Activated CD8-positive, alpha-beta memory T cell treated with anti-CD3 and anti-CD28 coated beads, Interleukin-2, amount 10 ng/mL, durations not matched to agents 7 days and 5 days (primary cell): ENCODE results near the gene CCDC61. TPM values are rescaled to one million over a fixed set of nuclear protein-coding genes. Genes with fewer than 3 reads are reported as not detected.

Experiments
- ATAC-seq: fragments of 150-1000 bp; cut with Tn5 transposase; one replicate; pipeline ENCODE4 v1.10.0; 2021; ENCODE audit warnings: moderate library complexity
- CTCF ChIA-PET: fragments of 350-600 bp; sonication (Branson Sonifier 250); formaldehyde crosslinking; loops from one replicate; lab custom pipeline; 2021; ENCODE audit warnings: antibody characterized with exemption; lab: Charles Lee
- DNase-seq: peaks from one replicate; pipeline ENCODE4 v3.0.0-alpha.2; 2020
- H3K27ac Mint-ChIP-seq: one replicate; pipeline ENCODE4 v1.8.0; 2021; ENCODE audit warnings: mild to moderate bottlenecking, mixed read lengths
- H3K27me3 Mint-ChIP-seq: one replicate; pipeline ENCODE4 v1.8.0; 2021; ENCODE audit warnings: mixed read lengths
- H3K36me3 Mint-ChIP-seq: one replicate; pipeline ENCODE4 v1.8.0; 2021; ENCODE audit warnings: mild to moderate bottlenecking, mixed read lengths
- H3K4me1 Mint-ChIP-seq: one replicate; pipeline ENCODE4 v1.8.0; 2021; ENCODE audit warnings: mixed read lengths
- H3K4me3 Mint-ChIP-seq: one replicate; pipeline ENCODE4 v1.8.0; 2021; ENCODE audit warnings: mild to moderate bottlenecking, moderate library complexity, mixed read lengths
- H3K9me3 Mint-ChIP-seq: one replicate; pipeline ENCODE4 v1.8.0; 2022; ENCODE audit warnings: low read depth, mixed read lengths
- total RNA-seq, 2 experiments: library from RNA; stranded (reverse); gene quantifications; one replicate each; pipeline ENCODE4 v1.2.3, GENCODE V29; 2021

Gene CCDC61
- total RNA-seq, 2 experiments from 2014 or later, result 24.4 to 35.1 TPM

DNA sequence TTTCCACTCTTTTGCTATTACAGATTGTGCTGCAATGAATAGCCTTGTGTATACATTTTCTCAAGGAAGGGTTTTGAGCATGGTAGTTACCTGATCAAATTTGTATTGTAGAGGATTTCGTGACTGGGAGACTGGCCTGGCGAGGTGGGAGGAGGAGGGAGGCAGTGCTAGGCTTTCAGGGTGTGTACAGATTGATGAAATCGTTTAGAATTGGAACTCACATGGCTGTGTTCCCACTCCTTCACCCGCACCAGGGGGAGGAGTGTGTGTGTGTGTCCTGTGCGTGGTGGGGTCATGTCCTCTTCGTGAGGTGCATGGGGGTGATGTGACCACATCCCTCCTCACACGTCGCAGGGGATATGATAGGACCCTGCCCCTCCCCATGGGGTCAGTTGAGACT is 19.3 kb downstream of the CCDC61 start:
- H3K4me3 Mint-ChIP-seq, result no peak overlapping the region
- no peaks in the 10 kb centered on the region for H3K9me3 Mint-ChIP-seq
- H3K4me1 Mint-ChIP-seq, result peaks cover 15% of the 10 kb centered on the region
- ATAC-seq (no peak), DNase-seq (no peak)
- CTCF ChIA-PET, result interaction anchor here (1.5 to 1.6 kb wide), 2 partner anchors 14 to 197 kb away, joined by 3 to 4 read pairs; no protein-coding TSS in a partner anchor
- H3K27me3 Mint-ChIP-seq, result peaks cover 14% of the 10 kb centered on the region
- peaks cover 8% of the 10 kb centered on the region for H3K36me3 Mint-ChIP-seq
- H3K27ac Mint-ChIP-seq, result no peak overlapping the region

- peak; percentile 69 for DNase-seq
- Mint-ChIP-seq H3K27ac (no peak overlapping the region), H3K9me3 (no peaks in the 10 kb centered on the region), H3K27me3 (peaks cover 14% of the 10 kb centered on the region), H3K4me3 (peak overlapping the region; percentile 53), H3K4me1 (peaks cover 15% of the 10 kb centered on the region), H3K36me3 (peaks cover 8% of the 10 kb centered on the region)
- ATAC-seq, result peak; percentile 44
- CTCF ChIA-PET, result interaction anchor here (1.0 to 2.3 kb wide), 5 partner anchors 13 to 250 kb away, joined by 3 to 7 read pairs (median 3); no protein-coding TSS in a partner anchor
Observed at GRCh38 chr19:46014941-46015686, 19.8 kb downstream of the CCDC61 start.

DNA sequence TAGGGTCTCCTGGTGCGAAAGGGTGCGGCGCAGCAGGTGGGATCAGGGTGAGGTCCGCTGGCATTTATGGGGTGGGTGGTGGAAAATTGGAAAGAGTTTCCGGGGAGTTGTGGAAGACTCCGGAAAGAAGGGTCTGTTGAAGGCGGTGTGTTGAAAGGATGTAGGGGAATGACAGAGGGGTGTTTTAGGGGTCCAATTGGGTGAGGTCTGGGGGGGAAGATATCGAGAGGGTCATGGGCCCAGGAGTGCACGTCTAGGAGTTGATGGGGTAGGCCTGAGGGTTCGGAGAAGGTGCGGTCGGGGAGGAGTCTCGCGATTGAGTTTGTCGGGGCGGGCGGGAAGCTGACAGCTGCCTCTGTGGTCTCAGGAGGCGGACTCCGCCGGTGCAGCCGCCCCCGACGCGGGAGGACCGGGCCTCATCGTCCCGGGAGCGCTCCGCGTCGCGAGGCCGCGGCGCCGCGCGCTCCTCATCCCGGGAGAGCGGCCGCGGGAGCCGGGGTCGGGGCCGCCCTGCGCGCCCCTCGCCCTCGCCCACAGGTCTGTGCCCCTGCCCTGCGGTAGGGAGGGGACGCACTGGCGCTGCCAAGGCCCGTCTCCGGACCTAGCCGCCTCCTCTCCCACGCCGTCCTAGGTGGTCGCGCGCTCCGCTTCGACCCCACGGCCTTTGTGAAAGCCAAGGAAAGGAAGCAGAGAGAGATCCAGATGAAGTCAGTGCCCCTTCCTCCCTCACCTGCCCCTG is 20.6 kb downstream of the CCDC61 start:
- Mint-ChIP-seq H3K27ac (no peak overlapping the region), H3K27me3 (peaks cover 14% of the 10 kb centered on the region), H3K9me3 (no peaks in the 10 kb centered on the region), H3K4me1 (peaks cover 15% of the 10 kb centered on the region), H3K4me3 (peak overlapping the region; percentile 78), H3K36me3 (peaks cover 8% of the 10 kb centered on the region)
- DNase-seq (peak; percentile 67), ATAC-seq (peak; percentile 63)
- CTCF ChIA-PET, result interaction anchor here (1.0 to 2.7 kb wide), 14 partner anchors 9 to 249 kb away, joined by 3 to 20 read pairs (median 4); partner anchors contain the start of genes CCDC61, FOXA3, MYPOP and NANOS2

GRCh38 chr19:46016426-46017094 is 21.3 kb downstream of the CCDC61 start:
- H3K4me1 Mint-ChIP-seq, result peaks cover 15% of the 10 kb centered on the region
- no peaks in the 10 kb centered on the region for H3K9me3 Mint-ChIP-seq
- peak overlapping the region; percentile 78 for H3K4me3 Mint-ChIP-seq
- peak; percentile 69 for ATAC-seq
- peak overlapping the region; percentile 61 for H3K27ac Mint-ChIP-seq
- peaks cover 14% of the 10 kb centered on the region for H3K27me3 Mint-ChIP-seq
- H3K36me3 Mint-ChIP-seq, result peaks cover 8% of the 10 kb centered on the region
- DNase-seq, result peak; percentile 85
- CTCF ChIA-PET, result interaction anchor here (0.6 to 2.7 kb wide), 27 partner anchors 10 to 341 kb away, joined by 3 to 20 read pairs (median 4); partner anchors contain the start of genes CCDC61, FOXA3, MYPOP and NANOS2

DNA sequence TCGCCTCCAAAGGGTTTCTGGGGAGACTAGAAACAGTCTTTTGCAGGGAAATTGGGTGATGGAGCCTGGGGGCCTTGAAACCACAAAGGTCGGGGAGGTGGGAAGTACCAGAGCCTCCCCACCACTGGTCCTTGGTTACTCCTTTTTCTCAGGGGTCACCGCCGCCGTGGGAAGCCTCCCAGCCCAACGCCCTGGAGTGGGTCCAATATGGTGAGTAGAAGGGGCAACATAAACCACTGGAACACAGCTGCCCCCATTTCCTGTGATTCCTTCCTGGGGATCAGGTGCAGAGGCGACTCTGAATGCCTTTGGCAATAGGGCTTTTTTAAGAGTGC is 21.8 kb downstream of the CCDC61 start:
- Mint-ChIP-seq H3K4me1 (peaks cover 15% of the 10 kb centered on the region), H3K27me3 (peaks cover 14% of the 10 kb centered on the region), H3K36me3 (peaks cover 8% of the 10 kb centered on the region), H3K9me3 (no peaks in the 10 kb centered on the region), H3K4me3 (peak overlapping the region; percentile 78), H3K27ac (no peak overlapping the region)
- DNase-seq (no peak), ATAC-seq (peak; percentile 4)
- CTCF ChIA-PET, result interaction anchor here (0.6 to 2.7 kb wide), 26 partner anchors 9 to 378 kb away, joined by 3 to 20 read pairs (median 4); partner anchors contain the start of genes CCDC61, FOXA3, MYPOP and NANOS2

- DNase-seq, result no peak
- Mint-ChIP-seq H3K27me3 (peaks cover 21% of the 10 kb centered on the region), H3K4me3 (no peak overlapping the region), H3K9me3 (no peaks in the 10 kb centered on the region), H3K36me3 (peaks cover 8% of the 10 kb centered on the region), H3K27ac (no peak overlapping the region), H3K4me1 (peaks cover 15% of the 10 kb centered on the region)
- CTCF ChIA-PET, result interaction anchor here (0.8 to 2.7 kb wide), 13 partner anchors 9 to 377 kb away, joined by 3 to 20 read pairs (median 5); partner anchors contain the start of genes CCDC61, FOXA3 and SYMPK
- ATAC-seq, result no peak
Observed at GRCh38 chr19:46017874-46018675, 22.8 kb downstream of the CCDC61 start.

GRCh38 chr19:46018729-46019251 is 23.5 kb downstream of the CCDC61 start:
- no peaks in the 10 kb centered on the region for H3K9me3 Mint-ChIP-seq
- no peak for ATAC-seq

DNA sequence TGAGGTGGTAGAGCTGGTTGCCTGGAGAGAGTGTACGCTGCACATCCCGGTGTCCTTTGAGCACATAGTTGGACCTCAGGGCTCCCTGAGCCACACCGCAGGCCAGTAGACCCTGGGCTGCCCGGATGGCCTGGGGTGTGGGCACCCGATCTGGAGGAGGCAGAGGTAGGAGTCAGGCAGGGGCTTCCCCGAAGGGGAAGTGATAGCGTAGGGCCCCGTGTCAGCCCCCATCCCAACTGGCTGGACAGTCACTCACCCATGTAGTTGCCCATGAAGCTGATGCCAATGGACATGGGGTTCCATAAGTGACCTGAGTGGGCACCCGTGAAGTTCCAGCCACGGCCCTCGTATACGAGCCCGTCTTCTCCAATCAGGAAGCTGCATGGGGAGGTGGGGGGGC is 24.0 kb downstream of the CCDC61 start:
- Mint-ChIP-seq H3K27ac (no peak overlapping the region), H3K4me1 (peaks cover 15% of the 10 kb centered on the region), H3K9me3 (no peaks in the 10 kb centered on the region), H3K27me3 (peaks cover 30% of the 10 kb centered on the region), H3K36me3 (peaks cover 7% of the 10 kb centered on the region), H3K4me3 (no peak overlapping the region)
- ATAC-seq (no peak), DNase-seq (no peak)
- CTCF ChIA-PET, result interaction anchor here (0.6 to 1.6 kb wide), 6 partner anchors 8 to 249 kb away, joined by 3 to 9 read pairs (median 4); partner anchors contain the start of gene CCDC61

More at GRCh38 chr19:46018729-46019251, 23.5 kb downstream of the CCDC61 start:
- peaks cover 26% of the 10 kb centered on the region for H3K27me3 Mint-ChIP-seq
- peaks cover 8% of the 10 kb centered on the region for H3K36me3 Mint-ChIP-seq
- DNase-seq, result no peak
- CTCF ChIA-PET, result interaction anchor here (0.6 to 2.7 kb wide), 7 partner anchors 9 to 249 kb away, joined by 3 to 20 read pairs (median 4); partner anchors contain the start of gene CCDC61
- no peak overlapping the region for H3K4me3 Mint-ChIP-seq
- no peak overlapping the region for H3K27ac Mint-ChIP-seq
- peaks cover 15% of the 10 kb centered on the region for H3K4me1 Mint-ChIP-seq

DNA sequence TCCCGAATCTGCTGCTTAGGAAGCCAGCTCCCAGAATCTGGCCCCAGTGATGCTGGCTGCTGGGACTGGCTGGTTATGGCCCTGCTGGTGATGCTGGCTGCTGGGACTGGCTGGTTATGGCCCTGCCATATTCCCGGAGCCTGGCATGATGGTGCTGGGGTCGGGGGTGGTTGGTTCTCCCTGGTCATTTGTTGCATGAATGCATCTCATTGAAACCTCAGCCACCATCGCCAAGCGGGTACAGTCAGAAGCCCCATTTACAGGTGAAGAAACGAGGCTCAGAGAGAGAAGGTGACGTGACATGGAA is 25.5 kb downstream of the CCDC61 start:
- Mint-ChIP-seq H3K9me3 (no peaks in the 10 kb centered on the region), H3K36me3 (peaks cover 3% of the 10 kb centered on the region), H3K4me3 (no peak overlapping the region), H3K4me1 (peaks cover 7% of the 10 kb centered on the region), H3K27ac (no peak overlapping the region), H3K27me3 (peaks cover 30% of the 10 kb centered on the region)
- CTCF ChIA-PET, result interaction anchor here (0.6 to 1.5 kb wide), 4 partner anchors 8 to 325 kb away, joined by 3 read pairs; no protein-coding TSS in a partner anchor
- DNase-seq, result no peak
- no peak for ATAC-seq

- no peak for ATAC-seq
- peaks cover 9% of the 10 kb centered on the region for H3K4me1 Mint-ChIP-seq
- no peak for DNase-seq
- CTCF ChIA-PET, result interaction anchor here (0.6 kb wide), 1 partner anchor 92 kb away, joined by 3 read pairs; no protein-coding TSS in a partner anchor
- H3K27ac Mint-ChIP-seq, result no peak overlapping the region
- peaks cover 34% of the 10 kb centered on the region for H3K27me3 Mint-ChIP-seq
- H3K9me3 Mint-ChIP-seq, result no peaks in the 10 kb centered on the region
- H3K36me3 Mint-ChIP-seq, result no peaks in the 10 kb centered on the region
- H3K4me3 Mint-ChIP-seq, result no peak overlapping the region
Observed at GRCh38 chr19:46021531-46022041, 26.3 kb downstream of the CCDC61 start.

- CTCF ChIA-PET, result no interaction called here
- Mint-ChIP-seq H3K27me3 (peaks cover 39% of the 10 kb centered on the region), H3K4me1 (peaks cover 11% of the 10 kb centered on the region), H3K36me3 (no peaks in the 10 kb centered on the region), H3K27ac (no peak overlapping the region), H3K9me3 (no peaks in the 10 kb centered on the region), H3K4me3 (no peak overlapping the region)
- DNase-seq, result no peak
- no peak for ATAC-seq
Observed at GRCh38 chr19:46022061-46022430, 26.8 kb downstream of the CCDC61 start.
